SK-N-SH treated with all-trans-retinoic acid at 6 μM for 48 hours (cell line): ENCODE measurements around the gene C1orf141.
"Not testable (repeated sequence)": the region's sequence is repeated elsewhere in the genome, so short reads cannot be mapped to it uniquely, and the experiment has no call there.

Experiments used
- ATAC-seq: fragments of 200-7000 bp; cut with Tn5 transposase; 3 replicates; pipeline ENCODE4 v1.9.1; 2020; ENCODE audit warnings: mild to moderate bottlenecking, moderate library complexity
- CSDC2 ChIP-seq: fragments of 250-450 bp; sonication (Bioruptor Pico); IDR thresholded peaks from 2 replicates; pipeline ENCODE4 v1.5.0; 2020; ENCODE audit warnings: mild to moderate bottlenecking, moderate library complexity
- ESRRG ChIP-seq: fragments of 250-450 bp; sonication (Bioruptor Pico); IDR thresholded peaks from 2 replicates; pipeline ENCODE4 v1.6.1; 2021; ENCODE audit warnings: mild to moderate bottlenecking
- GLIS3 ChIP-seq: fragments of 250-450 bp; sonication (Bioruptor Pico); IDR thresholded peaks from 2 replicates; pipeline ENCODE4 v1.5.0; 2020; ENCODE audit warnings: mild to moderate bottlenecking, moderate library complexity
- ISL1 ChIP-seq: fragments of 250-450 bp; sonication (Bioruptor Pico); IDR thresholded peaks from 2 replicates; pipeline ENCODE4 v2.1.2; 2022; ENCODE audit warnings: mild to moderate bottlenecking, moderate library complexity
- OSR1 ChIP-seq: fragments of 250-450 bp; sonication (Bioruptor Pico); IDR thresholded peaks from 2 replicates; pipeline ENCODE4 v1.8.0; 2022; ENCODE audit warnings: moderate library complexity, mild to moderate bottlenecking, inconsistent platforms
- PPARA ChIP-seq: fragments of 250-450 bp; sonication (Bioruptor Pico); IDR thresholded peaks from 2 replicates; pipeline ENCODE4 v1.5.0; 2020; ENCODE audit warnings: mild to moderate bottlenecking, borderline replicate concordance
- RARB ChIP-seq: fragments of 250-450 bp; sonication (Bioruptor Pico); IDR thresholded peaks from 2 replicates; pipeline ENCODE4 v1.8.0; 2021; ENCODE audit warnings: mild to moderate bottlenecking, moderate library complexity
- SNAI2 ChIP-seq: fragments of 250-450 bp; sonication (Bioruptor Pico); IDR thresholded peaks from 2 replicates; pipeline ENCODE4 v1.5.0; 2020; ENCODE audit warnings: mild to moderate bottlenecking, moderate library complexity
- TCF4 ChIP-seq: fragments of 250-450 bp; sonication (Bioruptor Pico); IDR thresholded peaks from 2 replicates; pipeline ENCODE4 v1.8.0; 2021; ENCODE audit warnings: mild to moderate bottlenecking, moderate library complexity, borderline replicate concordance
- TOX ChIP-seq: fragments of 250-450 bp; sonication (Bioruptor Pico); IDR thresholded peaks from 2 replicates; pipeline ENCODE4 v1.8.0; 2021; ENCODE audit warnings: mild to moderate bottlenecking, moderate library complexity, borderline replicate concordance
- ZFP3 ChIP-seq: fragments of 250-450 bp; sonication (Bioruptor Pico); IDR thresholded peaks from 2 replicates; pipeline ENCODE4 v1.5.0; 2020; ENCODE audit warnings: mild to moderate bottlenecking, moderate library complexity
- ZFP30 ChIP-seq: fragments of 450-650 bp; formaldehyde crosslinking; IDR thresholded peaks from 2 replicates; pipeline ENCODE4 v1.5.0; 2022; ENCODE audit warnings: mild to moderate bottlenecking, moderate library complexity
- ZNF565 ChIP-seq: fragments of 450-650 bp; formaldehyde crosslinking; conservative IDR thresholded peaks from 2 replicates; pipeline ENCODE4 v1.5.0; 2020; ENCODE audit warnings: low read depth, mild to moderate bottlenecking, moderate library complexity
- ZNF8 ChIP-seq: fragments of 450-650 bp; formaldehyde crosslinking; IDR thresholded peaks from 2 replicates; pipeline ENCODE4 v1.5.0; 2020; ENCODE audit warnings: mild to moderate bottlenecking, moderate library complexity
- TF ChIP-seq, protein P1 (sequence below): fragments of 250-450 bp; sonication (Bioruptor Pico); IDR thresholded peaks from 2 replicates; pipeline ENCODE4 v1.5.0; 2020; ENCODE audit warnings: mild to moderate bottlenecking, moderate library complexity
- TF ChIP-seq, protein P2 (sequence below): fragments of 250-450 bp; sonication (Bioruptor Pico); IDR thresholded peaks from 2 replicates; pipeline ENCODE4 v1.5.1; 2020; ENCODE audit warnings: low read depth, mild to moderate bottlenecking, moderate library complexity
- TF ChIP-seq, protein P3 (sequence below): fragments of 250-450 bp; sonication (Bioruptor Pico); IDR thresholded peaks from 2 replicates; pipeline ENCODE4 v1.8.0; 2021; ENCODE audit warnings: low read depth, mild to moderate bottlenecking, moderate library complexity, borderline replicate concordance
- TF ChIP-seq, protein P4 (sequence below): fragments of 250-450 bp; sonication (Bioruptor Pico); IDR thresholded peaks from 2 replicates; pipeline ENCODE4 v1.5.1; 2021; ENCODE audit warnings: mild to moderate bottlenecking, moderate library complexity

Gene C1orf141

DNA sequence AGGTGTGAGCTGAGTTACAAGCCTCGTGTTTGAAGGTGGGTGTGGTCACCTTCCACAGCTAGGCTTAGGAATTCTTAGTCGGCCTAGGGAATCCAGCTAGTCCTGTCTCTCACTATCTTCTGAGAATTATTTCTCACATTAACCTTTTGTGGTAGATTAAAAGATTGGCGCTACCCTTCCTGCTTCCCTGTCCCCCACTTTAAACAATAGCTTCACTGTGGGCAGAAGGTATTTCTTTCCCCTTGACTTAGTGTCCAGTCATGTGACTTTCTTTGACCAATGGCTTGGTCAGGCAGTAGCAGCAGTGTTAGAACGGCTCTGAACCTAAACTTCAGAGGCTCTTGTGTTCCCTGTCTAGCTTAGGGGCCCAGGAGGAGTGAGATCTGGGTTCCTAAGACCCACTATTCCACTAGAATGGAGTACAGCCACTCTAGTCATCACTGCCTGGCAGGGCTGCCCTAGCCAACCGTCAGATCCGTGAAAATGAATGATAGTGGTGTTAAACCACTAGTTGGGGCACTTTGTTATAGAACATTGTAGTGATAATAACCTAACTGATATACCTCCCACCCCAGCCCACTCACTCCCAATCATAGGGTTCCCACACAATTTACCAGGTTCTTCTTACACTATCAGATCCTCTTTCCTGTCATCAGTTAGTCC is 13.9 kb upstream of the C1orf141 start:
- peak; percentile 45 for ATAC-seq

DNA sequence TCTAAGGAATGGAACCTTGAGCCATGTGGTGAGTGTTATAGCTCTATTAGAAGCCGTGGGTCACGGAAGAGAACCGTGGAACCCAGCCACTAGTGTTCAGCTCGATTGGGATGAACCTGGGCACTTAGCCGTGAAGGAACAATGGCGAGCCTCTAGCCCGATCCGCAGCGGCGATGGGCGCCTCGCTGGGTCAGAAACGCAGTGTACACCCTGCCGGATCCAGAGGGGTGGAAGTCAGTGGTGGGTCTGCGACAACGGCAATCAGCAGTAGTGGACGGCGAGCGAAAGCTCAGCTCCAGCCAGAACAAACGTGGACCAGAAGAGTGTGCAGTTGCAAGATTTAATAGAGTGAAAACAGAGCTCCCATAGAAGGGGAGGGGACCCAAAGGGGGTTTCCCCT is 13.2 kb upstream of the C1orf141 start:
- ATAC-seq, result not testable (repeated sequence)

More for the DNA sequence above, 13.9 kb upstream of the C1orf141 start:
- TF ChIP-seq ISL1 (CRISPR knock-in tag) (no peak), CSDC2 (CRISPR knock-in tag) (no peak), ZNF8 (CRISPR knock-in tag) (no peak), ZNF565 (CRISPR knock-in tag) (no peak), SNAI2 (no peak)
- TF ChIP-seq, protein P1, sequence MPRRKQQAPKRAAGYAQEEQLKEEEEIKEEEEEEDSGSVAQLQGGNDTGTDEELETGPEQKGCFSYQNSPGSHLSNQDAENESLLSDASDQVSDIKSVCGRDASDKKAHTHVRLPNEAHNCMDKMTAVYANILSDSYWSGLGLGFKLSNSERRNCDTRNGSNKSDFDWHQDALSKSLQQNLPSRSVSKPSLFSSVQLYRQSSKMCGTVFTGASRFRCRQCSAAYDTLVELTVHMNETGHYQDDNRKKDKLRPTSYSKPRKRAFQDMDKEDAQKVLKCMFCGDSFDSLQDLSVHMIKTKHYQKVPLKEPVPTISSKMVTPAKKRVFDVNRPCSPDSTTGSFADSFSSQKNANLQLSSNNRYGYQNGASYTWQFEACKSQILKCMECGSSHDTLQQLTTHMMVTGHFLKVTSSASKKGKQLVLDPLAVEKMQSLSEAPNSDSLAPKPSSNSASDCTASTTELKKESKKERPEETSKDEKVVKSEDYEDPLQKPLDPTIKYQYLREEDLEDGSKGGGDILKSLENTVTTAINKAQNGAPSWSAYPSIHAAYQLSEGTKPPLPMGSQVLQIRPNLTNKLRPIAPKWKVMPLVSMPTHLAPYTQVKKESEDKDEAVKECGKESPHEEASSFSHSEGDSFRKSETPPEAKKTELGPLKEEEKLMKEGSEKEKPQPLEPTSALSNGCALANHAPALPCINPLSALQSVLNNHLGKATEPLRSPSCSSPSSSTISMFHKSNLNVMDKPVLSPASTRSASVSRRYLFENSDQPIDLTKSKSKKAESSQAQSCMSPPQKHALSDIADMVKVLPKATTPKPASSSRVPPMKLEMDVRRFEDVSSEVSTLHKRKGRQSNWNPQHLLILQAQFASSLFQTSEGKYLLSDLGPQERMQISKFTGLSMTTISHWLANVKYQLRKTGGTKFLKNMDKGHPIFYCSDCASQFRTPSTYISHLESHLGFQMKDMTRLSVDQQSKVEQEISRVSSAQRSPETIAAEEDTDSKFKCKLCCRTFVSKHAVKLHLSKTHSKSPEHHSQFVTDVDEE (CRISPR knock-in tag), result no peak

DNA sequence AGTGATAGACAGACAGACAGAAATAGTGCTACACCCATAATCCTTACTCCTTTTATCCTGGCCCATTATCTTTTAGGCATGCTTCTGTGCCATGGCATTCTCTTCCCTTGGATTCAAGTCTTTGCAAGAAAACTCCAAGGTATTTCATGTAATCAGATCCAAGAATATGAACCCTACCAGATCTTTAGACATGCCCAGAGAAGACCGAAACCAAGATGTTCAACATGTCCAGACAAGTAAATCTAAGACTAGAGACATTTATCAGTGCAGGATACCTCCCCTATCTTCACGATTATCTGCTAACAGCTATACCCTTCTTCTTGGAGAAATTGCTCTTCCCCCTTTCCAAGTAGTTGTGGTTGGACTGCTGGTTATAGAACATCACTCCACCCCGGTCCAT is 11.8 kb upstream of the C1orf141 start:
- TF ChIP-seq GLIS3 (CRISPR knock-in tag) (no peak), ZNF565 (CRISPR knock-in tag) (no peak), TCF4 (CRISPR knock-in tag) (no peak), SNAI2 (no peak), ISL1 (CRISPR knock-in tag) (no peak), TOX (CRISPR knock-in tag) (no peak), ZFP3 (CRISPR knock-in tag) (no peak), RARB (CRISPR knock-in tag) (no peak)
- TF ChIP-seq, protein P2, sequence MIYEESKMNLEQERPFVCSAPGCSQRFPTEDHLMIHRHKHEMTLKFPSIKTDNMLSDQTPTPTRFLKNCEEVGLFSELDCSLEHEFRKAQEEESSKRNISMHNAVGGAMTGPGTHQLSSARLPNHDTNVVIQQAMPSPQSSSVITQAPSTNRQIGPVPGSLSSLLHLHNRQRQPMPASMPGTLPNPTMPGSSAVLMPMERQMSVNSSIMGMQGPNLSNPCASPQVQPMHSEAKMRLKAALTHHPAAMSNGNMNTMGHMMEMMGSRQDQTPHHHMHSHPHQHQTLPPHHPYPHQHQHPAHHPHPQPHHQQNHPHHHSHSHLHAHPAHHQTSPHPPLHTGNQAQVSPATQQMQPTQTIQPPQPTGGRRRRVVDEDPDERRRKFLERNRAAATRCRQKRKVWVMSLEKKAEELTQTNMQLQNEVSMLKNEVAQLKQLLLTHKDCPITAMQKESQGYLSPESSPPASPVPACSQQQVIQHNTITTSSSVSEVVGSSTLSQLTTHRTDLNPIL (CRISPR knock-in tag), result no peak
- TF ChIP-seq, protein P1 (CRISPR knock-in tag), result no peak
- TF ChIP-seq, protein P3, sequence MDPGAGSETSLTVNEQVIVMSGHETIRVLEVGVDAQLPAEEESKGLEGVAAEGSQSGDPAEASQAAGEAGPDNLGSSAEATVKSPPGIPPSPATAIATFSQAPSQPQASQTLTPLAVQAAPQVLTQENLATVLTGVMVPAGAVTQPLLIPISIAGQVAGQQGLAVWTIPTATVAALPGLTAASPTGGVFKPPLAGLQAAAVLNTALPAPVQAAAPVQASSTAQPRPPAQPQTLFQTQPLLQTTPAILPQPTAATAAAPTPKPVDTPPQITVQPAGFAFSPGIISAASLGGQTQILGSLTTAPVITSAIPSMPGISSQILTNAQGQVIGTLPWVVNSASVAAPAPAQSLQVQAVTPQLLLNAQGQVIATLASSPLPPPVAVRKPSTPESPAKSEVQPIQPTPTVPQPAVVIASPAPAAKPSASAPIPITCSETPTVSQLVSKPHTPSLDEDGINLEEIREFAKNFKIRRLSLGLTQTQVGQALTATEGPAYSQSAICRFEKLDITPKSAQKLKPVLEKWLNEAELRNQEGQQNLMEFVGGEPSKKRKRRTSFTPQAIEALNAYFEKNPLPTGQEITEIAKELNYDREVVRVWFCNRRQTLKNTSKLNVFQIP (CRISPR knock-in tag), result no peak
- no peak for ATAC-seq

DNA sequence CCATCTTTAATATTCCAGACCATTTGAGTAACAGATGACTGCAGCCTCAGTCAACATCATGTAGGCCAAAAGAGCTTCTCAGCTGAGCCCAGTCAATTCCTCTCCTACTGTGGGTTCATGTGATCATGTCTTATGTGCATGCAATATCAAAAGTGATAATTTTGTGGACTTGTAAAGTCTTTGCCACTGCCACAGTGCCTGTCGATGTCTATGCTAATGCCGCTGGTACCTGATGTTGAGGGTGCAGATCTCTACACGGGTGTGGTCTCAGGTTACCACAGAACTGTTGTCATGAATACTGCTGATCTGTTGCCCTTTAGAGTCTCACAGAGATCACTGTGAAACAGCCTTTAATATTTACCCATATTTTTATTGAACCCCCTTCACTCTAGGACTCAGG is 11.3 kb upstream of the C1orf141 start:
- no peak for ATAC-seq
- TF ChIP-seq, protein P3 (CRISPR knock-in tag), result no peak
- no peak for TF ChIP-seq OSR1 (CRISPR knock-in tag)
- TF ChIP-seq ESRRG (CRISPR knock-in tag), result no peak
- no peak for TF ChIP-seq ZFP30
- no peak for TF ChIP-seq RARB (CRISPR knock-in tag)
- no peak for TF ChIP-seq ZNF8 (CRISPR knock-in tag)
- TF ChIP-seq PPARA (CRISPR knock-in tag), result no peak
- TF ChIP-seq, protein P2 (CRISPR knock-in tag), result no peak
- TF ChIP-seq, protein P1 (CRISPR knock-in tag), result no peak
- TF ChIP-seq, protein P4, sequence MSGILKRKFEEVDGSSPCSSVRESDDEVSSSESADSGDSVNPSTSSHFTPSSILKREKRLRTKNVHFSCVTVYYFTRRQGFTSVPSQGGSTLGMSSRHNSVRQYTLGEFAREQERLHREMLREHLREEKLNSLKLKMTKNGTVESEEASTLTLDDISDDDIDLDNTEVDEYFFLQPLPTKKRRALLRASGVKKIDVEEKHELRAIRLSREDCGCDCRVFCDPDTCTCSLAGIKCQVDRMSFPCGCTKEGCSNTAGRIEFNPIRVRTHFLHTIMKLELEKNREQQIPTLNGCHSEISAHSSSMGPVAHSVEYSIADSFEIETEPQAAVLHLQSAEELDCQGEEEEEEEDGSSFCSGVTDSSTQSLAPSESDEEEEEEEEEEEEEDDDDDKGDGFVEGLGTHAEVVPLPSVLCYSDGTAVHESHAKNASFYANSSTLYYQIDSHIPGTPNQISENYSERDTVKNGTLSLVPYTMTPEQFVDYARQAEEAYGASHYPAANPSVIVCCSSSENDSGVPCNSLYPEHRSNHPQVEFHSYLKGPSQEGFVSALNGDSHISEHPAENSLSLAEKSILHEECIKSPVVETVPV (CRISPR knock-in tag), result no peak
- TF ChIP-seq TOX (CRISPR knock-in tag), result no peak
- TF ChIP-seq GLIS3 (CRISPR knock-in tag), result no peak
